ENCODE data around the gene KIAA0513. TPM values are rescaled to one million over a fixed set of nuclear protein-coding genes. Genes with fewer than 3 reads are reported as not detected.

KIAA0513 gene
- total and polyA plus RNA-seq, 2 donors (not counting 1 experiment from before 2014, with no cell fraction given), result 1.1 to 2.1 TPM

DNA sequence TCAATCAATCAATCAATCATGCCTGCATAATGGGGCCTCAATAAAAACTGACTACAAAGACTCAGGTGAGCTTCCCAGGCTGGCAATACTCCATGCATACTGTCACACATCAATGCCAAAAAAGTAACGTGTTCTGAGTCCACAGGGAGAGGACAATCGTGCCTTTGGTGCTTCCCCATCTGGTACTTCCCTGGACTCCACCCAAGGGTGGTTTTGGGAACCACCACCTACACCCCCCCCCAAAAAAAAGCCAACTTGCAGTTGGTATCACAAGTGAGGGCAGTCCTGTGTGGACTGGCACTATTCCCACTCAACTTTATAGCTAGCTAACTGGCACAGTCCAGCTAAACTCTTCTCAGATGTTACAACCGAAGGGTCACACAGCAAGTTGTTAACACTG, 19.3 kb upstream of the KIAA0513 start:
- H3K27ac ChIP-seq (ENCODE audit: low read length in 2 of 2), result no peak overlapping the region
- H2AFZ ChIP-seq (ENCODE audit: insufficient read depth, low read depth, low read length, poor library complexity, severe bottlenecking), result no peak overlapping the region
- no peaks in the 10 kb centered on the region for H3K9me3 ChIP-seq (ENCODE audit: control extremely low read depth in 1 of 3, control insufficient read depth in 2 of 3, insufficient read depth in 1 of 3, low read length in 2 of 3)
- peaks cover 13 to 19% of the 10 kb centered on the region in 2 donors for H3K4me1 ChIP-seq (ENCODE audit: control insufficient read depth in 2 of 2, insufficient read depth in 2 of 2, low read length in 2 of 2)
- no peak overlapping the region for H3K4me3 Mint-ChIP-seq
- no peak for ATAC-seq (ENCODE audit: low read depth)
- DNase-seq, result no peak
- WGBS (ENCODE audit: insufficient coverage), result 72% methylated on average over 2 of the region's 3 CpGs
- ChIA-PET CTCF (no interaction called here), POLR2A (no interaction called here)
- no peak overlapping the region for H3K4me2 ChIP-seq (replicated peaks; ENCODE audit: low read depth, low read length, poor library complexity, severe bottlenecking)
- no peak overlapping the region for H3K27ac Mint-ChIP-seq
- intact Hi-C loops (cut with micrococcal nuclease), result no loop called here
- no peaks in the 10 kb centered on the region for H3K9me3 Mint-ChIP-seq (ENCODE audit: insufficient read depth)
- H3K36me3 ChIP-seq (replicated peaks in 1 of 2; ENCODE audit: control extremely low read depth in 1 of 2, control insufficient read depth in 1 of 2, extremely low read depth in 1 of 2, insufficient read depth in 2 of 2, low read length in 1 of 2), result peaks cover 2 to 7% of the 10 kb centered on the region in 2 experiments
- TF ChIP-seq CTCF (IDR thresholded peaks at IDR 0.05), result no peak
- no peak for TF ChIP-seq EZH2 (IDR thresholded peaks at IDR 0.05; ENCODE audit: borderline replicate concordance, insufficient read depth, low read depth, low read length, poor library complexity, severe bottlenecking)
- no peak overlapping the region for H3K4me3 ChIP-seq (ENCODE audit: control extremely low read depth in 1 of 5, extremely low read depth in 1 of 5, insufficient read depth in 1 of 5, low read depth in 2 of 5, low read length in 4 of 5)
- no peaks in the 10 kb centered on the region for H3K27me3 ChIP-seq (replicated peaks in 1 of 4; ENCODE audit: control extremely low read depth in 1 of 4, control insufficient read depth in 3 of 4, insufficient read depth in 4 of 4, low read length in 3 of 4)
- H3K79me2 ChIP-seq (ENCODE audit: control insufficient read depth, insufficient read depth, low read length), result peaks cover 78% of the 10 kb centered on the region
- H4K20me1 ChIP-seq (ENCODE audit: control insufficient read depth, insufficient read depth, low read length, poor library complexity, severe bottlenecking), result peaks cover 57% of the 10 kb centered on the region
- peaks cover 60% of the 10 kb centered on the region for H3K4me1 Mint-ChIP-seq
- no peaks in the 10 kb centered on the region for H3K27me3 Mint-ChIP-seq
- H3K9ac ChIP-seq (ENCODE audit: low read length), result no peak overlapping the region

- no peak for ATAC-seq (ENCODE audit: low read depth)
- ChIA-PET CTCF (interaction anchor here (0.6 to 3.7 kb wide), 6 partner anchors 17 to 256 kb away, joined by 3 to 31 read pairs (median 4); partner anchors contain the start of gene KIAA0513), POLR2A (interaction anchor here (1.0 kb wide), 1 partner anchor 17 kb away, joined by 3 read pairs; the partner anchor contains the start of gene KIAA0513)
- peaks cover 12 to 19% of the 10 kb centered on the region in 2 donors for H3K4me1 ChIP-seq (ENCODE audit: control insufficient read depth in 2 of 2, insufficient read depth in 2 of 2, low read length in 2 of 2)
- peaks cover 2 to 7% of the 10 kb centered on the region in 2 experiments for H3K36me3 ChIP-seq (replicated peaks in 1 of 2; ENCODE audit: control extremely low read depth in 1 of 2, control insufficient read depth in 1 of 2, extremely low read depth in 1 of 2, insufficient read depth in 2 of 2, low read length in 1 of 2)
- peaks cover 56% of the 10 kb centered on the region for H3K79me2 ChIP-seq (ENCODE audit: control insufficient read depth, insufficient read depth, low read length)
- peak overlapping the region; percentile 96 for H3K4me2 ChIP-seq (replicated peaks; ENCODE audit: low read depth, low read length, poor library complexity, severe bottlenecking)
- TF ChIP-seq EZH2 (IDR thresholded peaks at IDR 0.05; ENCODE audit: borderline replicate concordance, insufficient read depth, low read depth, low read length, poor library complexity, severe bottlenecking), result no peak
- TF ChIP-seq CTCF (IDR thresholded peaks at IDR 0.05), result no peak
- intact Hi-C loops (cut with micrococcal nuclease), result loop anchor here (2.0 to 5.0 kb wide), 2 partner anchors 44 to 508 kb away; partner anchors contain the start of gene MEAK7
- Mint-ChIP-seq H3K27me3 (peaks cover 10% of the 10 kb centered on the region), H3K9me3 (ENCODE audit: insufficient read depth) (no peaks in the 10 kb centered on the region), H3K4me1 (peaks cover 41% of the 10 kb centered on the region), H3K4me3 (peak overlapping the region; percentile 91), H3K27ac (peak overlapping the region; percentile 85)
- no peaks in the 10 kb centered on the region for H3K9me3 ChIP-seq (ENCODE audit: control extremely low read depth in 1 of 3, control insufficient read depth in 2 of 3, insufficient read depth in 1 of 3, low read length in 2 of 3)
- peak overlapping the region; percentile 92 for H2AFZ ChIP-seq (ENCODE audit: insufficient read depth, low read depth, low read length, poor library complexity, severe bottlenecking)
- 50% methylated on average over 6 of the region's 9 CpGs for WGBS (ENCODE audit: insufficient coverage)
- no peak for DNase-seq
- H3K4me3 ChIP-seq (ENCODE audit: control extremely low read depth in 1 of 5, extremely low read depth in 1 of 5, insufficient read depth in 1 of 5, low read depth in 2 of 5, low read length in 4 of 5), result peak overlapping the region; percentile 83 to 96 (median 95)
- H4K20me1 ChIP-seq (ENCODE audit: control insufficient read depth, insufficient read depth, low read length, poor library complexity, severe bottlenecking), result peaks cover 37% of the 10 kb centered on the region
- peak overlapping the region; percentile 35 to 74 for H3K27ac ChIP-seq (ENCODE audit: low read length in 2 of 2)
- no peaks in the 10 kb centered on the region for H3K27me3 ChIP-seq (replicated peaks in 1 of 4; ENCODE audit: control extremely low read depth in 1 of 4, control insufficient read depth in 3 of 4, insufficient read depth in 4 of 4, low read length in 3 of 4)
- peak overlapping the region; percentile 87 for H3K9ac ChIP-seq (ENCODE audit: low read length)
Measured at GRCh38 chr16:85010446-85010930, 17.1 kb upstream of the KIAA0513 start.
